ENCODE results near the gene CFAP54.

DNA sequence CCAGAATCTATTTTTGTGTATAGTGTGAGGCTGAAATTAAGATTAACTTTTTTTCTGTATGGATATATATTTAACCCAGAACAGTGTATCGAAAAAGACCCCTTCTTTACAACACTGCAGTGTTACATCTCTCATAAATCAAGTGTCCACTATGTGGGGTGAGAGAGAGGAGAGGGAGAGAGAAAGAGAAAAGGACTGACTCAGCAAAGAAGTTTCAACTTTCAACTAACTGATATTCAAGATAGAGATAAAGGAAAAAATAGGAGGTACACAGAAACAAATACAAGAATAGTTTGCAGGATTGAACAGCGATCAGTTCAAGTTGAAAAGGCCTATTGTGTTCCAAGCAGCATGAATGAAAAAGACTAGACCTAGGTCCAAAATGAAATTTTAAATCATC is 291.0 kb downstream of the CFAP54 start:
- TF ChIP-seq, protein P1, sequence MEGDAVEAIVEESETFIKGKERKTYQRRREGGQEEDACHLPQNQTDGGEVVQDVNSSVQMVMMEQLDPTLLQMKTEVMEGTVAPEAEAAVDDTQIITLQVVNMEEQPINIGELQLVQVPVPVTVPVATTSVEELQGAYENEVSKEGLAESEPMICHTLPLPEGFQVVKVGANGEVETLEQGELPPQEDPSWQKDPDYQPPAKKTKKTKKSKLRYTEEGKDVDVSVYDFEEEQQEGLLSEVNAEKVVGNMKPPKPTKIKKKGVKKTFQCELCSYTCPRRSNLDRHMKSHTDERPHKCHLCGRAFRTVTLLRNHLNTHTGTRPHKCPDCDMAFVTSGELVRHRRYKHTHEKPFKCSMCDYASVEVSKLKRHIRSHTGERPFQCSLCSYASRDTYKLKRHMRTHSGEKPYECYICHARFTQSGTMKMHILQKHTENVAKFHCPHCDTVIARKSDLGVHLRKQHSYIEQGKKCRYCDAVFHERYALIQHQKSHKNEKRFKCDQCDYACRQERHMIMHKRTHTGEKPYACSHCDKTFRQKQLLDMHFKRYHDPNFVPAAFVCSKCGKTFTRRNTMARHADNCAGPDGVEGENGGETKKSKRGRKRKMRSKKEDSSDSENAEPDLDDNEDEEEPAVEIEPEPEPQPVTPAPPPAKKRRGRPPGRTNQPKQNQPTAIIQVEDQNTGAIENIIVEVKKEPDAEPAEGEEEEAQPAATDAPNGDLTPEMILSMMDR (IDR thresholded peaks at IDR 0.05; ENCODE audit: poor library complexity, severe bottlenecking): no peak
- TF ChIP-seq SMC3 (conservative IDR thresholded peaks at IDR 0.05; ENCODE audit: poor library complexity) (no peak), EZH2 (IDR thresholded peaks at IDR 0.05; ENCODE audit: borderline replicate concordance, insufficient read depth, low read length, poor library complexity, severe bottlenecking) (no peak), EP300 (conservative IDR thresholded peaks at IDR 0.05; ENCODE audit: poor library complexity, severe bottlenecking) (no peak), TAF1 (IDR thresholded peaks at IDR 0.05; ENCODE audit: low read depth) (no peak), RAD21 (conservative IDR thresholded peaks at IDR 0.05) (no peak), MXI1 (conservative IDR thresholded peaks at IDR 0.05; ENCODE audit: poor library complexity, severe bottlenecking) (no peak), POLR2AphosphoS5 (IDR thresholded peaks at IDR 0.05) (no peak)

Measured in neural cell (in vitro differentiated cells).